Transverse colon (tissue), 3 donors: ENCODE measurements around the gene ATG7.

Source experiments
- POLR2A ChIP-seq: fragments of 450-650 bp; IDR thresholded peaks from one replicate; pipeline ENCODE4 v1.6.1; 2016; ENCODE audit warnings: antibody characterized with exemption, mild to moderate bottlenecking, moderate library complexity
- TF ChIP-seq, protein P1 (sequence below), 5 experiments: fragments of 200-600 bp in 3 of 5; fragments of 450-650 bp in 2 of 5; sonication (generic) in 3 of 5; IDR thresholded peaks; 1 replicate in 2 of 5; 2 replicates in 3 of 5; pipeline ENCODE4 v1.5.1; 2016 to 2017; ENCODE audit warnings: antibody characterized with exemption in 5 of 5, inconsistent platforms in 3 of 5, mild to moderate bottlenecking in 2 of 5, moderate library complexity in 1 of 5

DNA sequence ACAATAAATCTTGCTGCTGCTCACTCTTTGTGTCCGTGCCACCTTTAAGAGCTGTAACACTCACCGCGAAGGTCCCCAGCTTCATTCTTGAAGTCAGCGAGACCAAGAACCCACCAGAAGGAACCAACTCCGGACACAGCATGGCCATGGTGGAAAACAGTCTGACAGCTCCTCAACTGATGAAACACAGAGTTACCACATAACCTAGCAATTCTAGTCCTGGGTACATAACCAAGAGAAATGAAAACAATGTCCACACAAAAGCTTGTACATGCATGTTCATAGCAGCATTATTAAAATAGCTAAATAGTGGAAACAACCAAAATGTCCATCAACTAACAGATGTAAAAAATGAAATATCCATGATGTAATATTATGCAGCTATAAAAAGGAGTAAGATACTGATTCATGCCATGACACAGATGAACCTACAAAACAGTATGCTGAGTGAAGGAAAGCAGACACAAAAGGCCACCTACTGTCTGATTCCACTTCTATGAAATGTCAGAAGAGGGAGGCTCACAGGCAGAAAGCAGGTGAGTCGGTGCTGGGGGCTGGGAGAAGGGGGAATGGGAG, 334.8 kb downstream of the ATG7 start:
- TF ChIP-seq, protein P1, sequence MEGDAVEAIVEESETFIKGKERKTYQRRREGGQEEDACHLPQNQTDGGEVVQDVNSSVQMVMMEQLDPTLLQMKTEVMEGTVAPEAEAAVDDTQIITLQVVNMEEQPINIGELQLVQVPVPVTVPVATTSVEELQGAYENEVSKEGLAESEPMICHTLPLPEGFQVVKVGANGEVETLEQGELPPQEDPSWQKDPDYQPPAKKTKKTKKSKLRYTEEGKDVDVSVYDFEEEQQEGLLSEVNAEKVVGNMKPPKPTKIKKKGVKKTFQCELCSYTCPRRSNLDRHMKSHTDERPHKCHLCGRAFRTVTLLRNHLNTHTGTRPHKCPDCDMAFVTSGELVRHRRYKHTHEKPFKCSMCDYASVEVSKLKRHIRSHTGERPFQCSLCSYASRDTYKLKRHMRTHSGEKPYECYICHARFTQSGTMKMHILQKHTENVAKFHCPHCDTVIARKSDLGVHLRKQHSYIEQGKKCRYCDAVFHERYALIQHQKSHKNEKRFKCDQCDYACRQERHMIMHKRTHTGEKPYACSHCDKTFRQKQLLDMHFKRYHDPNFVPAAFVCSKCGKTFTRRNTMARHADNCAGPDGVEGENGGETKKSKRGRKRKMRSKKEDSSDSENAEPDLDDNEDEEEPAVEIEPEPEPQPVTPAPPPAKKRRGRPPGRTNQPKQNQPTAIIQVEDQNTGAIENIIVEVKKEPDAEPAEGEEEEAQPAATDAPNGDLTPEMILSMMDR (IDR thresholded peaks at IDR 0.05) = no peak
- TF ChIP-seq POLR2A = no peak
